HL-60 (cell line): ENCODE results near the gene HPCAL4.

Experiments
- CTCF ChIP-seq: IDR thresholded peaks from one replicate; pipeline ENCODE4 v1.5.1; 2011; ENCODE audit warnings: low read length, control low read depth, inconsistent platforms; ENCODE audit not compliant: insufficient read depth
- POLR2AphosphoS5 ChIP-seq: IDR thresholded peaks from 2 replicates; pipeline ENCODE4 v1.6.1; 2012; ENCODE audit warnings: low read depth

GRCh38 chr1:39631361-39632322 is 59.6 kb downstream of the HPCAL4 start:
- TF ChIP-seq CTCF (no peak), POLR2AphosphoS5 (no peak)
